D721Med (cell line): Measurements from ENCODE around the gene SLCO4C1.

Experiments used
- DNase-seq: peaks from one replicate; pipeline ENCODE4 v3.0.0; 2011; ENCODE audit warnings: low spot score; ENCODE audit not compliant: insufficient read length
- FAIRE-seq: peaks from 2 replicates; lab custom pipeline; 2011; peaks lifted over from hg19 to GRCh38; lab: Jason Lieb, UNC
- TF ChIP-seq, protein P1 (sequence below): IDR thresholded peaks from 2 replicates; pipeline ENCODE4 v1.5.1; 2012; ENCODE audit warnings: mild to moderate bottlenecking, control low read depth; ENCODE audit not compliant: insufficient read depth; ENCODE audit errors: missing control alignments

The SLCO4C1 gene

GRCh38 chr5:102231693-102232619 lies 64.1 kb downstream of the SLCO4C1 start:
- TF ChIP-seq, protein P1, sequence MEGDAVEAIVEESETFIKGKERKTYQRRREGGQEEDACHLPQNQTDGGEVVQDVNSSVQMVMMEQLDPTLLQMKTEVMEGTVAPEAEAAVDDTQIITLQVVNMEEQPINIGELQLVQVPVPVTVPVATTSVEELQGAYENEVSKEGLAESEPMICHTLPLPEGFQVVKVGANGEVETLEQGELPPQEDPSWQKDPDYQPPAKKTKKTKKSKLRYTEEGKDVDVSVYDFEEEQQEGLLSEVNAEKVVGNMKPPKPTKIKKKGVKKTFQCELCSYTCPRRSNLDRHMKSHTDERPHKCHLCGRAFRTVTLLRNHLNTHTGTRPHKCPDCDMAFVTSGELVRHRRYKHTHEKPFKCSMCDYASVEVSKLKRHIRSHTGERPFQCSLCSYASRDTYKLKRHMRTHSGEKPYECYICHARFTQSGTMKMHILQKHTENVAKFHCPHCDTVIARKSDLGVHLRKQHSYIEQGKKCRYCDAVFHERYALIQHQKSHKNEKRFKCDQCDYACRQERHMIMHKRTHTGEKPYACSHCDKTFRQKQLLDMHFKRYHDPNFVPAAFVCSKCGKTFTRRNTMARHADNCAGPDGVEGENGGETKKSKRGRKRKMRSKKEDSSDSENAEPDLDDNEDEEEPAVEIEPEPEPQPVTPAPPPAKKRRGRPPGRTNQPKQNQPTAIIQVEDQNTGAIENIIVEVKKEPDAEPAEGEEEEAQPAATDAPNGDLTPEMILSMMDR, result no peak
- DNase-seq, result no peak
- no peak for FAIRE-seq

- TF ChIP-seq, protein P1, result no peak
- FAIRE-seq (no peak), DNase-seq (no peak)
These were observed 66.4 kb downstream of the SLCO4C1 start for GRCh38 chr5:102229685-102230084.

GRCh38 chr5:102226321-102226720 lies 69.8 kb downstream of the SLCO4C1 start:
- TF ChIP-seq, protein P1, result no peak
- no peak for FAIRE-seq
- no peak for DNase-seq

- TF ChIP-seq, protein P1, result peak; percentile 77
- FAIRE-seq (no peak), DNase-seq (no peak)
These were observed 72.3 kb downstream of the SLCO4C1 start for GRCh38 chr5:102223542-102224477.

DNA sequence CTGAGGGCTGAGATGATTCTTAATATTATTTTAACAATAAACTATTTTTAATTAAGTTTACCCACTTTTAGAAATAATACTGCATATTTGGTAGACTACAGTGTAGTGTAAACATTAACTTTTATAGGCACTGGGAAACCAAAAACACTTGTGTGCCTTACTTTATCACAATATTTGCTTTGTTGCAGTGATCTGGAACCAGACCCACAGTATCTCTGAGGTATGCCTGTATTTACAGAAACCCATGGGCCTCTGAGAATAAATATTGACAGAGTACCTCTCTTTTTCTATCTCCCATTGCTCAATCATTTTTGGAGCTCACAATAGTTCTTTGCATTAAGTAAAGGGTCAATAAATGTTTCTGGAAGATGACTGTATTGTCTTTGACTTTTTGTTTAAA lies 73.3 kb downstream of the SLCO4C1 start:
- DNase-seq (no peak), FAIRE-seq (no peak)
- TF ChIP-seq, protein P1, result no peak

GRCh38 chr5:102221949-102222348 lies 74.1 kb downstream of the SLCO4C1 start:
- DNase-seq (no peak), FAIRE-seq (no peak)
- TF ChIP-seq, protein P1, result no peak
